Stimulated activated CD4-positive, alpha-beta T cell treated with anti-CD3 and anti-CD28 coated beads, Interleukin-4, amount 100 ng/mL, for 4 hours (primary cell): ENCODE measurements around the gene EBLN2.
"Not testable (repeated sequence)": the region's sequence is repeated elsewhere in the genome, so short reads cannot be mapped to it uniquely, and the experiment has no call there.

Experiments used
- DNase-seq, 2 experiments: peaks; one replicate each; pipeline ENCODE4 v3.0.0-alpha.2; 2020

EBLN2 gene

GRCh38 chr3:73066243-73066642 is 4.8 kb downstream of the EBLN2 start:
- not testable (repeated sequence) for DNase-seq

- no peak for DNase-seq
Observed at GRCh38 chr3:73068419-73068818, 7.0 kb downstream of the EBLN2 start.

- DNase-seq = no peak
Observed at GRCh38 chr3:73069187-73069586, 7.7 kb downstream of the EBLN2 start.

GRCh38 chr3:73069775-73070444 is 8.5 kb downstream of the EBLN2 start:
- DNase-seq = no peak

- no peak for DNase-seq
Observed at GRCh38 chr3:73070675-73071575, 9.5 kb downstream of the EBLN2 start.

GRCh38 chr3:73071952-73072351 is 10.5 kb downstream of the EBLN2 start:
- DNase-seq = no peak

- DNase-seq = no peak
Observed at GRCh38 chr3:73072634-73073033, 11.2 kb downstream of the EBLN2 start.

GRCh38 chr3:73073091-73073707 is 11.7 kb downstream of the EBLN2 start:
- DNase-seq = no peak

GRCh38 chr3:73074781-73075180 is 13.3 kb downstream of the EBLN2 start:
- no peak for DNase-seq

DNA sequence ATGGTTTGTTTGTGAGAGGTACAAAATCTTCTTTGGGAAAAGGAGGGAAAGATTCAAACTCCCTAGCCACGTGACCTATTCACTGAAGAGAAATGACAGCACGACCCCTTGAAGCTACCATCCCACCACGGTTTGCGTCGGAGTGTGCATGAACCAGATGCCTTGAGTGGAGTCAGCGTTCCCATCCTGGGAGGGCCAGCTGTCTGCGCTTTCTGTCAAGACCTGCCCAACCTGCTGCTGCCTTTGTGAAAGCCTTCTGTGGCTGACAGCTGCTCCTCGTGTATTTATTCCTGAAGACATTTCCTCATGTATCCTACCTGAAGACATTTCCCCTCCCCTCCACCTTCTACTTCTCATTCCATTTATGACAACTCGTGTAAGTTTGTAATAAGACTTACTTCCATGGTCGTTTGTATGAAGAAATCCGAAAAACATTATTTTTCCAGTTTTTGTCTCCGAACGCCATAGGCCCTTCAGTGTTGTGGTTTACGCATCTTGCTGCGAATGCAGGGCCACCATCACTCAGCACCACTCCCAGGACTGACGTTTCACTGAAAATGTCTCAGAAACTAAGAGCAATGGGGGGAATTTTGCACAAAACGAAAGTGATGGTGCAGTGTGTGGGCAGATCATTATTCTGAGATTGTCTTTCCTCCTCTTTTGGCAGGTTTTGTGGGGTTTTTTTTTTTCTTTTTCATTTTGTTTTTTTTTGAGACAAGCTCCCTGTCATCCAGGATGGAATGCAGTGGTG is 18.9 kb downstream of the EBLN2 start:
- DNase-seq = no peak

- no peak for DNase-seq
Observed at GRCh38 chr3:73081140-73081539, 19.7 kb downstream of the EBLN2 start.

DNA sequence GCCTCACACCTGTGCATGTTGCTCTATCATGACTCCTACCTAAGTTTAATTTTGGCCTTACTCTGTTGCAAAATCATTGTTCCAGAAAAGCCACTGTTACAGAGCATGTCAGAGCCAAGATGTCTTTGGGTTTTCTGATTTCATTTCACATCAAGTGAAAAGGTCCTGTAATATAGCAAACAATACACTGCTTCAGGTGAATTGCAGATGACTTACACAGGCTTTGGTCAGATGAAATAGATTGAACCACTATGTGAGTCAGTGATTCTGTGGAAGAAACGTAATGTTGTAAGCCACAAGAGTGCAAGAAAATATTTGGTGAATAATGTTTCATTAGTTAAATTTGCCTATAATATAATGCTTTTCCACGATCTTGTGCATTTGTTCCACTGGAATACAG is 22.7 kb downstream of the EBLN2 start:
- DNase-seq = no peak

- DNase-seq = peak; percentile 27 to 41
Observed at GRCh38 chr3:73086071-73086494, 24.6 kb downstream of the EBLN2 start.

- DNase-seq = no peak
Observed at GRCh38 chr3:73094129-73094528, 32.7 kb downstream of the EBLN2 start.

DNA sequence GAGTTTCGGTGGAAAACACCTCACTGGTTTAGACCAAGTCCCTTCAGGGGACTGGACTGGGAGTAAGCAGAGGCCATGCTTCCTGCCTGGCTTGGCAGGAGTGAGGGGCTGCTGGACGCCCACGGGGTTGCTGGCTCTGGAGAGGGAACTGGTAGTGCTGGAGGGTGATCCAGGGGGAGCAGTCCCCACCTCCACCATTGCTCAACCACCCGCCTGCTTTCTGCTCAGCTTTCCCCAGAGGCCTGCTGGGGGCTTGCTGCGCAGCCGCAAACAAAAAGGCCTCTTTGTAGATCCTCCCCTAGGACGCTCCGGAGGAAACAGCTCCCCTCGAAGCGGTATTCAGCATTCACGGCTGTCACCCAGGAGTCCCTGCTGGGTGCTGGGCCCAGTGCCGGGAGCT is 33.5 kb downstream of the EBLN2 start:
- no peak for DNase-seq

- DNase-seq = no peak
Observed at GRCh38 chr3:73096169-73096568, 34.7 kb downstream of the EBLN2 start.

DNA sequence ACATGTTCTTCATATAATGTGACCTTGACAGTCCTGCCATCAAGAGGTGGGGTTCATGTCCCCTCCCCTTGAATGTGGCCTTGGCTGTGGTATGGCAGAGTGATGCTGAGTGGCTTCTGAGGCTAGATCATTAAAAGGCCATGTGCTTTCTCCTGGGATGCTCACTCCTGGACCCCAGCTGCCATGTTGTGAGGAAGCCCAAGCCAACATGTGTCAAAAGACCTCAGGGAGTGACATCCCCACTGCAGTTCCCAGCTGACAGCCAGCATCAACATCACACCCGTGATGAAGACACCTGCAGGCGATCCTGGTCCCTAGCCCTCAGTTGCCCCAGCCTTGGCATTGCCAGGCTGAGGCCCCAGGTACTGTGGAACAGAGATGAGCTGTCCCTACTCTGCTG is 36.6 kb downstream of the EBLN2 start:
- no peak for DNase-seq

DNA sequence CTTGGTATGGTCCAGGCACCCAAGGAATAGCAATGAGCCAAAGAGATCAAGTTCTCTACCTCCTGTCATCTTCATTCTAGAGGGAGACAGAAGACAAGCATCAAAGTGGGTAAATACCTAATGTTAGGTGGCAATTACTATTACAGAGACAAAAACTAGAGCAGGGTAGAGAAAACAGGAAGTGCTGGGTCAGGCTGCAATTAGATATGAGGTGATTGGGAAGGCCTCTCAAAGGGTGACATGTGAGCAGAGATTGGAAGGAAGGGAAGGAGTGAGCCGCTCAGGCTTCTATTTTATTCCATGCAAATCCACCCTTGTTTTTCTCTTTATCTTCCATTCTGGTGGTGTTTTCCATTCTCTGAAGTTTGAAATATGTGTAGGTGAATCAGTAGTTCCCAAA is 37.4 kb downstream of the EBLN2 start:
- no peak for DNase-seq

DNA sequence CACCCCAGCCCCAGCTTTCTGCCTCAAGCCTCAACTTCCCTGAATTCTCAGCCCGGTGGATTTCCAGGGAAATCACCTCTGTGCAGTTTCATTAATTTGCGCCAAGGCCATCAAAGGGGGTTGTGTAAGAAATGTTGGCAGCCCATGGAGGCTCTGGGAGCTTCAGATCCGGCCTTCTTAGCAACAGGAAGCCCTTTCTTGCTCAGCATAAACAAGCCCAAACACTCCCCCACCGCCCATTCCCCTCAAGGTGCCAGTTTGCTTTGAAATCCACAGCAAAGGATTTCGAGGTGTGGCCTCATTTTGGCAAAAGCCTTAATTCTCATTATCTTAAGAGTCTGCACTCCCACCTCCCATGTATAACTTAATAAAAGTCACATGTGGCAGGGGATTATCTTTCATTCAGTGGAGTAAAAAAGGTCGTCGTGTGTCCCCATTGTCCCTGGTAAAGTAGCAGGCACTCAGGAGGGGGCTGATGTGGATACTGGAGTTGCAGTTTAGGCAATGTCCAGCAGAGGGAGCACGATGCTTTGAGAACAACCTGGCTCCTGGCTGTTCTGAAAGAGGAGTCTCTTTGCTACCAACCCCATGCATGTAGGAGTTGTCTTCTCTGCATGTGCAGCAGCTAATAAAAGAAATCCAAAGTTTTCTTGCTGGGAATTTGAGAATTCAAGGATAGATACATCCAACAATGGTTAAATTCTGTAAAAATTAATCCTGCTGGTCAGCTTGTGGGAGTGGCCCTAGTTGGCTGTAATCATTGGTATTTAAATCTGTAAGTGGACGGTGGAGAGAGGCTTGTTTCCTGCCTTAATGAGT is 39.5 kb downstream of the EBLN2 start:
- peak; percentile 63 to 75 for DNase-seq

DNA sequence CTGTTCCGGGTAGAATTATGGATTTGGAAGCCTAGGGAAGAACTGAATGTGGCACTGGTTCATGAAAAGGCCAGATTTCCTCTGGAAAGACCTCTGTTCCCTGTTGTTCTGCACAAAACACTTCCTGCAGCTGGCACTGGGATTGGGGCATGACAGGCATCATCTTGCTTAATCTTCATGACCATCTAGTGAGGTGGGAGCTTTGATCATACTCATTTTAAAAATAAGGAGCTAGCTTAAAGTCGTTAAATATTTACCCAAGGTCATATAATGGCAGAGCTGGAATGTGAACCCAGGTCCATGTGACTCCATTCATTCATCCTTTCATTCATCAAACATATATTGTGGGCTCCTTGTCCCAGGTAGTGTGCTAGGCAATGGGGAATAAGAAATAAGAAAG is 40.4 kb downstream of the EBLN2 start:
- no peak for DNase-seq

DNA sequence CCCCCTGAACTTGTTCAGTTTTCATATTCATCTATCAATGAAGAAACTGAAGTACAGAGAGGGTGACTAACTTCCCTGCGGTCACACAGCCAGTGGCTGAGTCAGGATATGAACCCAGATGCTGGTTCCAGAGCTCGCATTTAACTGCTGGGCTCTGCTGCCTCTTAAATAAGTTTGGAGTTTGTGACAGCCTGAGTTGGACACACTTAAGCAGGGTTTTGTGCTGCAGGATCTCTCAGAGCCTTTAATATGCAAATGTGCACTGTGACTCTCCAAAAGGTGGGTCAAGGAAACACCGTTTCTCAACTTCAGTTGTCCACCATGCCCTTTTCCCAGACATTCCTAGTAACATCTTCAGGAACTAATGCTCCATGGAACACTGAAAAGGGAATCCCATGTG is 45.8 kb downstream of the EBLN2 start:
- DNase-seq = no peak

DNA sequence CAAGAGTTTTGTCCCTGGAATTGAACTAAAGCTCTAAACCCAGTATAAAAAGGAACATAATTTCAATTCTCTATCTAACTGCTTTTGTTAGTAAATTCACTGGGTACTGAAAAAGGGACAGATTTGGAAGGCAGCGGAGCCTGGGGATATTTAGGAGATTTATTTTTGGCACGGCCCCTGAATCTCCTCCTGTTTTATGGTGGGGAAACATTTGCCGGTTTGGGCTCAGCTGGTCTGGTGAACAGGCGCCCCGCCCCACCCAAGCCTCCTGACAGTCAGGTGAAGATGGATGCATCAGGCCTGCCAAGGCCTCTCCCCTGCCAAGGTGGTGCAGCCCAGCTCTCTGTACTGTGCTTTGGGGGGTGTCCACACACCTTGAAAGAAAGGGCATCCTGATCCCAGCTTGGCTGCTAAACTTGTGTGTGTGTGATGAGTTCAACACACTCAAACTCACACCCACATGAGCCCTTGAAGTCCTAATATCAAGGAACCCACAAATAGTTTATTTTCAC is 46.3 kb downstream of the EBLN2 start:
- no peak for DNase-seq
